ENCODE results near the gene ABCB6. TPM values are rescaled to one million over a fixed set of nuclear protein-coding genes. Genes with fewer than 3 reads are reported as not detected.

Gene ABCB6
- total and polyA plus RNA-seq, 5 donors from 2014 or later: 1.5 to 6.0 (median 1.7) TPM

DNA sequence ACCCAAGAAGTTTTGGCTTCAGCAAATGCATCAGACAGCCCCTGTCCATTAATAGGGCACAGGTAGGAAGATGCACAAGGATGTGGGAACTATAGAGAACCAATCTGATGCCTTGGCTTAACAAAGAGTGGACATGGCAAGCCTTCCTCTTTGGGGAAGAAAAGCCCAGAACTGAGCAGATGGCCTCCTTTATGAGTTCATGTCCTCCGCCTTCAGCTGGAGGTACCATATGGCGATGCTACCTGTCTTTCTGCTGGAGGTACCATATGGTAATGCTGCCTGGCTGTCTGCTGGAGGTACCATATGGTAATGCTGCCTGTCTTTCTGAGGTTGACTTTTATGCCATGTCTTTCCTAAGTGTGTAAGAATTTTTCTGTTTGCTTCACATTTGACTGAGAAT is 34.6 kb downstream of the ABCB6 start:
- peaks cover 32% of the 10 kb centered on the region for H3K36me3 Mint-ChIP-seq
- H3K9me3 Mint-ChIP-seq: no peaks in the 10 kb centered on the region
- ATAC-seq (ENCODE audit: low read depth in 2 of 2) (no peak), DNase-seq (no peak)
- no peak overlapping the region for H3K4me3 ChIP-seq (ENCODE audit: low read depth, low read length)
- peaks cover 10 to 44% (median 25%) of the 10 kb centered on the region in 4 donors for H3K4me1 Mint-ChIP-seq
- peak overlapping the region in 1 of 3 donors; percentile 7 for H3K27ac Mint-ChIP-seq
- no peaks in the 10 kb centered on the region for H3K27me3 Mint-ChIP-seq
- H3K4me1 ChIP-seq (ENCODE audit: control insufficient read depth, insufficient read depth, low read length, poor library complexity, severe bottlenecking): peaks cover 16% of the 10 kb centered on the region
- no peak overlapping the region for H3K27ac ChIP-seq (ENCODE audit: insufficient read depth, low read length, poor library complexity, severe bottlenecking)
- no peaks in the 10 kb centered on the region for H3K9me3 ChIP-seq (ENCODE audit: control insufficient read depth in 2 of 2, low read length in 2 of 2)
- H3K4me3 Mint-ChIP-seq: peak overlapping the region in 1 of 4 donors; percentile 22
- H3K27me3 ChIP-seq (ENCODE audit: control insufficient read depth, insufficient read depth, low read length): no peaks in the 10 kb centered on the region
- peaks cover 54% of the 10 kb centered on the region for H3K36me3 ChIP-seq (ENCODE audit: control insufficient read depth, insufficient read depth, low read length)

DNA sequence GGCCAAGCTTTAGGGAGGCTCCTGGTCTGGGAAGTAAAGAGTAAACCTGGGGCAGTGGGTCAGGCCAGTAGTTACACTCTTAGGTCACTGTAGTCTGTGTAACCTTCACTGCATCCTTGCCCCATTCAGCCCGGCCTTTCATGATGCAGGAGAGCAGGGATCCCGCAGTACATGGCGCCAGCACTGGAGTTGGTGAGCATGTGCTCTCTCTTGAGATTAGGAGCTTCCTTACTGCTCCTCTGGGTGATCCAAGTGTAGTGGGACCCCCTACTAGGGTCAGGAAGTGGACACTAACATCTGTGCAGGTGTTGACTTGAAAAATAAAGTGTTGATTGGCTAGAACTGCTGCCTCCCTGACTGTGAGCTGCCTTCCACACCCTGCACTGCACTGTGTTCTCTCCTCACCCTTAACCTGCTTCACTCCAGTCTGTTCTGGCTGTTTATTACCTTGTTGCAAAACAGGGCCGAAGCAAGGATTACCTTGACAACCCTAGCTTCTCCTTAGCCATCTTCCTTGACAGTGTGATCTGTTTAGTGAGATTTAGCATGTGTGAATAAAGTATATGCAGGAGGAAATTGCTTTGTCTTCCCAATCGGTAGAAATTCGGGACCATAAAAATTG is 35.5 kb downstream of the ABCB6 start:
- Mint-ChIP-seq H3K27me3 (no peaks in the 10 kb centered on the region), H3K27ac (no peak overlapping the region), H3K4me1 (peaks cover 14 to 49% (median 28%) of the 10 kb centered on the region in 4 donors), H3K9me3 (no peaks in the 10 kb centered on the region), H3K4me3 (peak overlapping the region in 1 of 4 donors; percentile 22), H3K36me3 (peaks cover 32% of the 10 kb centered on the region)
- no peak for ATAC-seq (ENCODE audit: low read depth in 2 of 2)
- H3K9me3 ChIP-seq (ENCODE audit: control insufficient read depth in 2 of 2, low read length in 2 of 2): no peaks in the 10 kb centered on the region
- peaks cover 24% of the 10 kb centered on the region for H3K4me1 ChIP-seq (ENCODE audit: control insufficient read depth, insufficient read depth, low read length, poor library complexity, severe bottlenecking)
- H3K4me3 ChIP-seq (ENCODE audit: low read depth, low read length): no peak overlapping the region
- H3K36me3 ChIP-seq (ENCODE audit: control insufficient read depth, insufficient read depth, low read length): peaks cover 54% of the 10 kb centered on the region
- H3K27me3 ChIP-seq (ENCODE audit: control insufficient read depth, insufficient read depth, low read length): no peaks in the 10 kb centered on the region
- H3K27ac ChIP-seq (ENCODE audit: insufficient read depth, low read length, poor library complexity, severe bottlenecking): no peak overlapping the region
- no peak for DNase-seq

DNA sequence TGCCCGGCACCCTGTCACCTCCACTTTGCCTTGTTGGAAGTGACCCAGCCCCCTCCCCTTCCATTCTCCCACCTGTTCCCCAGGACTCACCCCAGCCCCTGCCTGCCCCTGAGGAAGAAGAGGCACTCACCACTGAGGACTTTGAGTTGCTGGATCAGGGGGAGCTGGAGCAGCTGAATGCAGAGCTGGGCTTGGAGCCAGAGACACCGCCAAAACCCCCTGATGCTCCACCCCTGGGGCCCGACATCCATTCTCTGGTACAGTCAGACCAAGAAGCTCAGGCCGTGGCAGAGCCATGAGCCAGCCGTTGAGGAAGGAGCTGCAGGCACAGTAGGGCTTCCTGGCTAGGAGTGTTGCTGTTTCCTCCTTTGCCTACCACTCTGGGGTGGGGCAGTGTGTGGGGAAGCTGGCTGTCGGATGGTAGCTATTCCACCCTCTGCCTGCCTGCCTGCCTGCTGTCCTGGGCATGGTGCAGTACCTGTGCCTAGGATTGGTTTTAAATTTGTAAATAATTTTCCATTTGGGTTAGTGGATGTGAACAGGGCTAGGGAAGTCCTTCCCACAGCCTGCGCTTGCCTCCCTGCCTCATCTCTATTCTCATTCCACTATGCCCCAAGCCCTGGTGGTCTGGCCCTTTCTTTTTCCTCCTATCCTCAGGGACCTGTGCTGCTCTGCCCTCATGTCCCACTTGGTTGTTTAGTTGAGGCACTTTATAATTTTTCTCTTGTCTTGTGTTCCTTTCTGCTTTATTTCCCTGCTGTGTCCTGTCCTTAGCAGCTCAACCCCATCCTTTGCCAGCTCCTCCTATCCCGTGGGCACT is 36.2 kb downstream of the ABCB6 start:
- Histone ChIP-seq H3K27me3 (ENCODE audit: control insufficient read depth, insufficient read depth, low read length) (no peaks in the 10 kb centered on the region), H3K4me1 (ENCODE audit: control insufficient read depth, insufficient read depth, low read length, poor library complexity, severe bottlenecking) (peaks cover 28% of the 10 kb centered on the region), H3K36me3 (ENCODE audit: control insufficient read depth, insufficient read depth, low read length) (peaks cover 54% of the 10 kb centered on the region), H3K27ac (ENCODE audit: insufficient read depth, low read length, poor library complexity, severe bottlenecking) (no peak overlapping the region), H3K9me3 (ENCODE audit: control insufficient read depth in 2 of 2, low read length in 2 of 2) (no peaks in the 10 kb centered on the region), H3K4me3 (ENCODE audit: low read depth, low read length) (no peak overlapping the region)
- Mint-ChIP-seq H3K27me3 (peaks cover 4% of the 10 kb centered on the region), H3K9me3 (no peaks in the 10 kb centered on the region), H3K4me3 (peak overlapping the region in 1 of 4 donors; percentile 15), H3K27ac (no peak overlapping the region), H3K36me3 (peaks cover 32% of the 10 kb centered on the region), H3K4me1 (peaks cover 14 to 51% (median 29%) of the 10 kb centered on the region in 4 donors)
- no peak for DNase-seq
- no peak for ATAC-seq (ENCODE audit: low read depth in 2 of 2)

DNA sequence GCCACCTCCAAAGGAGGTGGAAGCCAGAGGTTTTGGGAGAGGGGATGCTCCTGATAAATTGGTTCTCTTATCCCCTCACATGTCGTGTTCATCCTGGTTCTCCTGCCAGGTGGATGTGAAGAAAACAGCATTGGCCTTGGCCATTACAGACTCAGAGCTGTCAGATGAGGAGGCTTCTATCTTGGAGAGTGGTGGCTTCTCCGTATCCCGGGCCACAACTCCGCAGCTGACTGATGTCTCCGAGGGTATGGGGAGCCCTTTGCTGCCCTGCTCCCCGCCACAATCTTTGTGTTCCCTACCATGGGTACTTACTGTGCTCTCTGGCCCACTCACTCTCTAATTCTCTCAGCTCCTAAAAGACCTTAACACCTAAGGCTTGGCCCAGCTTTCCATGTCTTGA is 37.2 kb downstream of the ABCB6 start:
- peaks cover 54% of the 10 kb centered on the region for H3K36me3 ChIP-seq (ENCODE audit: control insufficient read depth, insufficient read depth, low read length)
- DNase-seq: no peak

DNA sequence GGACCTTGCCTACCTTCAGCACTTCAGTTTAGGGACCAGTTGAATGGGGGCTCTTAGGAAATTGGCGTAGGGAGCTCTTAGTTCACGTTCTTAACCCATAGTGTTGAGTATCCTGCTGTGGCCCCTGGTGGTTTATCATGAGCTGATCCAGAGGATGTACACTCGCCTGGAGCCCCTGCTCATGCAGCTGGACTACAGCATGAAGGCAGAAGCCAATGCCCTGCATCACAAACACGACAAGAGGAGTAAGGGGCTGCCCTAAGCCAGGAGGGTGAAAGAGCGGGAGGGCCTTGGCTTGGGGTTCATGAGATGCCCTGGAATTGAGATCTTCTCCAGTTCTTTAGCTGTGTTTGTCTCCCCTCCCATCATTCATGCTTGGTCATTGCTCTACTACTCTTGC is 37.8 kb downstream of the ABCB6 start:
- Mint-ChIP-seq H3K36me3 (peaks cover 32% of the 10 kb centered on the region), H3K4me3 (peak overlapping the region; percentile 41 to 93 (median 78)), H3K27ac (peak overlapping the region; percentile 29 to 69 (median 66)), H3K27me3 (peaks cover 11% of the 10 kb centered on the region), H3K9me3 (no peaks in the 10 kb centered on the region), H3K4me1 (peaks cover 14 to 58% (median 34%) of the 10 kb centered on the region in 4 donors)
- ATAC-seq (ENCODE audit: low read depth in 2 of 2) (no peak), DNase-seq (no peak)
- Histone ChIP-seq H3K27me3 (ENCODE audit: control insufficient read depth, insufficient read depth, low read length) (no peaks in the 10 kb centered on the region), H3K36me3 (ENCODE audit: control insufficient read depth, insufficient read depth, low read length) (peaks cover 54% of the 10 kb centered on the region), H3K27ac (ENCODE audit: insufficient read depth, low read length, poor library complexity, severe bottlenecking) (no peak overlapping the region), H3K4me3 (ENCODE audit: low read depth, low read length) (no peak overlapping the region), H3K9me3 (ENCODE audit: control insufficient read depth in 2 of 2, low read length in 2 of 2) (no peaks in the 10 kb centered on the region), H3K4me1 (ENCODE audit: control insufficient read depth, insufficient read depth, low read length, poor library complexity, severe bottlenecking) (peaks cover 41% of the 10 kb centered on the region)

More for the DNA sequence above, 37.2 kb downstream of the ABCB6 start:
- Histone ChIP-seq H3K27ac (ENCODE audit: insufficient read depth, low read length, poor library complexity, severe bottlenecking) (no peak overlapping the region), H3K4me1 (ENCODE audit: control insufficient read depth, insufficient read depth, low read length, poor library complexity, severe bottlenecking) (peaks cover 35% of the 10 kb centered on the region), H3K27me3 (ENCODE audit: control insufficient read depth, insufficient read depth, low read length) (no peaks in the 10 kb centered on the region), H3K9me3 (ENCODE audit: control insufficient read depth in 2 of 2, low read length in 2 of 2) (no peaks in the 10 kb centered on the region), H3K4me3 (ENCODE audit: low read depth, low read length) (no peak overlapping the region)
- Mint-ChIP-seq H3K27me3 (peaks cover 11% of the 10 kb centered on the region), H3K27ac (peak overlapping the region; percentile 29 to 66 (median 46)), H3K36me3 (peaks cover 32% of the 10 kb centered on the region), H3K9me3 (no peaks in the 10 kb centered on the region), H3K4me1 (peaks cover 14 to 56% (median 33%) of the 10 kb centered on the region in 4 donors), H3K4me3 (peak overlapping the region in 3 of 4 donors; percentile 27 to 41 (median 38))
- no peak for ATAC-seq (ENCODE audit: low read depth in 2 of 2)

DNA sequence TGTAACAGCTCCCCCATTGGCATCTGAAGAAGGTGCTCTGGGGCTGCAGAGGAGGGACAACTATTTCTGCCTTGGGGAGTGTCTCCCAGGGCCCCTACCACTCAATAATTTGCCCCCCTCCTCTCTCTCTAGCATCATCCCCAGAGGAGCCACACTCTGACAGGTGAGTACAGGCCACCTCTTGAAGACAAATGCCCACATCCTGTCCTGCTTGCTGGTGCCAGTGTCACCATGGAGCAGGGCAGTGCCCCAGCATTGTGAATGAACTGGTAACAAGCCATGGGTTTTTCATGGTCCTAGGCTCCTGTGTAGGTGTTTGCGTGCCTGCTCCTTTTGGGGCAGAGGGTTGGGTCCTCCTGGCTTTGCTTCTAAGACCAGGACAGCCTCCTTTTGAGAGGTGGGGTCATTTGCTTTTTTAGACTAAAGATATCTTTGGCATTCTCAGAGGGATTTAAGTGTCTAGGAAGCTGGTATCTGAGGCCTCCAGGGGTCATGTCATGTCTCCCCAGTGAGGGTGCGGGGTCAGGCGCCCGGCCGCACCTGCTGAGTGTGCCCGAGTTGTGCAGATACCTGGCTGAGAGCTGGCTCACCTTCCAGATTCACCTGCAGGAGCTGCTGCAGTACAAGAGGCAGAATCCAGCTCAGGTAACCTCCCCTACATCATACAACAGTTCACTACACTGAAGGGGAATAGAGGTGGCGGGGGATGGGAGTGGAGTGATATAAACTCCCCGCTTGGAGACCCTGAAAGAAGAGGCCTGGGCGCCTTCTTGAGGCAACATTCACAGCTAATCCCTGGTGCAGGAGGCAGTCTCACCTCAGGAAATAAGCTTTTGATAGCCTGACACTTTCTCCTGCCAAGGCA is 38.9 kb downstream of the ABCB6 start:
- H3K4me3 Mint-ChIP-seq: peak overlapping the region; percentile 91 to 95 (median 94)
- H3K4me3 ChIP-seq (ENCODE audit: low read depth, low read length): peak overlapping the region; percentile 84
- peaks cover 52% of the 10 kb centered on the region for H3K36me3 ChIP-seq (ENCODE audit: control insufficient read depth, insufficient read depth, low read length)
- H3K27me3 Mint-ChIP-seq: peaks cover 11% of the 10 kb centered on the region
- H3K4me1 ChIP-seq (ENCODE audit: control insufficient read depth, insufficient read depth, low read length, poor library complexity, severe bottlenecking): peaks cover 52% of the 10 kb centered on the region
- no peaks in the 10 kb centered on the region for H3K27me3 ChIP-seq (ENCODE audit: control insufficient read depth, insufficient read depth, low read length)
- DNase-seq (peak in 1 of 3 donors; percentile 24), ATAC-seq (ENCODE audit: low read depth in 2 of 2) (no peak)
- no peaks in the 10 kb centered on the region for H3K9me3 ChIP-seq (ENCODE audit: control insufficient read depth in 2 of 2, low read length in 2 of 2)
- H3K9me3 Mint-ChIP-seq: no peaks in the 10 kb centered on the region
- H3K4me1 Mint-ChIP-seq: peaks cover 8 to 70% (median 40%) of the 10 kb centered on the region in 4 donors
- H3K27ac Mint-ChIP-seq: peak overlapping the region; percentile 90 to 97 (median 94)
- peak overlapping the region; percentile 98 for H3K27ac ChIP-seq (ENCODE audit: insufficient read depth, low read length, poor library complexity, severe bottlenecking)
- peaks cover 33% of the 10 kb centered on the region for H3K36me3 Mint-ChIP-seq

Data from CD4-positive, CD25-positive, alpha-beta regulatory T cell (primary cell).